Measurements from ENCODE around the gene ATG7.
"Not testable (repeated sequence)": the region's sequence is repeated elsewhere in the genome, so short reads cannot be mapped to it uniquely, and the experiment has no call there.

Gene ATG7

GRCh38 chr3:11391174-11391879 is 119.1 kb downstream of the ATG7 start:
- DNase-seq = no peak

GRCh38 chr3:11392014-11392859 is 120.0 kb downstream of the ATG7 start:
- DNase-seq = no peak

GRCh38 chr3:11392860-11393114 is 120.6 kb downstream of the ATG7 start:
- no peak for DNase-seq

- no peak for DNase-seq
Observed at GRCh38 chr3:11393401-11393800, 121.2 kb downstream of the ATG7 start.

- DNase-seq = no peak
Observed at GRCh38 chr3:11394392-11394791, 122.2 kb downstream of the ATG7 start.

GRCh38 chr3:11400213-11400612 is 128.0 kb downstream of the ATG7 start:
- DNase-seq = no peak

GRCh38 chr3:11401434-11401833 is 129.2 kb downstream of the ATG7 start:
- no peak for DNase-seq

GRCh38 chr3:11405323-11405722 is 133.1 kb downstream of the ATG7 start:
- DNase-seq = no peak

- no peak for DNase-seq
Observed at GRCh38 chr3:11407644-11408043, 135.4 kb downstream of the ATG7 start.

GRCh38 chr3:11408324-11408859 is 136.2 kb downstream of the ATG7 start:
- not testable (repeated sequence) for DNase-seq

- DNase-seq = no peak
Observed at GRCh38 chr3:11410564-11410963, 138.4 kb downstream of the ATG7 start.

- DNase-seq = no peak
Observed at GRCh38 chr3:11411956-11412355, 139.8 kb downstream of the ATG7 start.

- DNase-seq = no peak
Observed at GRCh38 chr3:11413071-11413470, 140.9 kb downstream of the ATG7 start.

- DNase-seq = no peak
Observed at GRCh38 chr3:11415099-11415498, 142.9 kb downstream of the ATG7 start.

GRCh38 chr3:11420066-11420465 is 147.9 kb downstream of the ATG7 start:
- DNase-seq = no peak

- no peak for DNase-seq
Observed at GRCh38 chr3:11422291-11422690, 150.1 kb downstream of the ATG7 start.

- DNase-seq = no peak
Observed at GRCh38 chr3:11423868-11424267, 151.7 kb downstream of the ATG7 start.

- no peak for DNase-seq
Observed at GRCh38 chr3:11424277-11424676, 152.1 kb downstream of the ATG7 start.

- DNase-seq = no peak
Observed at GRCh38 chr3:11430207-11430606, 158.0 kb downstream of the ATG7 start.

- no peak for DNase-seq
Observed at GRCh38 chr3:11430624-11431023, 158.4 kb downstream of the ATG7 start.

- DNase-seq = no peak
Observed at GRCh38 chr3:11431319-11431718, 159.1 kb downstream of the ATG7 start.

GRCh38 chr3:11434017-11434526 is 161.9 kb downstream of the ATG7 start:
- no peak for DNase-seq

GRCh38 chr3:11434563-11435096 is 162.4 kb downstream of the ATG7 start:
- DNase-seq = no peak

Measured in activated effector memory CD4-positive, alpha-beta T cell treated with anti-CD3 and anti-CD28 coated beads, Interleukin-2, amount 50 U/mL, for 16 hours (primary cell).